K562 (cell line): ENCODE measurements around the gene RABL6. TPM values are rescaled to one million over a fixed set of nuclear protein-coding genes. Genes with fewer than 3 reads are reported as not detected.

Experiments used
- CBX3 ChIP-seq, 2 experiments: IDR thresholded peaks; 1 replicate in 1 of 2; 2 replicates in 1 of 2; pipeline ENCODE4 v1.6.1; 2012; ENCODE audit warnings: inconsistent platforms in 2 of 2, low read length in 2 of 2, borderline replicate concordance in 1 of 2, control low read depth in 1 of 2
- EP300 ChIP-seq: IDR thresholded peaks from 2 replicates; pipeline ENCODE4 v1.6.1; 2012; ENCODE audit warnings: low read length, improper control_type of control experiment
- KDM5B ChIP-seq: fragments of 200-600 bp; sonication (generic); IDR thresholded peaks from 2 replicates; pipeline ENCODE4 v1.6.1; 2012; ENCODE audit warnings: low read depth, mild to moderate bottlenecking, moderate library complexity, low read length, control low read depth, inconsistent platforms; ENCODE audit not compliant: insufficient replicate concordance
- NRF1 ChIP-seq, 2 experiments: fragments of 450-650 bp; IDR thresholded peaks in 1 of 2; conservative IDR thresholded peaks in 1 of 2; 2 replicates each; pipeline ENCODE4 v1.6.1; 2014; ENCODE audit warnings: mild to moderate bottlenecking in 2 of 2
- POLR2A ChIP-seq: fragments of 450-650 bp; conservative IDR thresholded peaks from 2 replicates; pipeline ENCODE4 v1.6.1; 2016
- SMARCA4 ChIP-seq: fragments of 450-650 bp; IDR thresholded peaks from 2 replicates; pipeline ENCODE4 v1.6.1; 2016
- TAL1 ChIP-seq: fragments of 450-650 bp; IDR thresholded peaks from 2 replicates; pipeline ENCODE4 v1.6.1; 2016; ENCODE audit warnings: mild to moderate bottlenecking
- polyA plus RNA-seq, 8 experiments: library from polyadenylated mRNA; depleted of rRNA in 4 of 8; stranded (reverse) in 5 of 8; unstranded in 3 of 8; fragments of >200 nt; fragmentation: Nextera tagmentation in 2 of 8; fragmentation: Illumina TruSeq in 1 of 8; extraction: Ambion mirVana in 2 of 8; extraction: Trizol in 1 of 8; gene quantifications; 2 replicates each; pipeline versions ENCODE4 v1.2.1 to v1.2.3, GENCODE V29; 2011 to 2014; ENCODE audit warnings: inconsistent platforms in 1 of 8, missing spikeins in 1 of 8
- total RNA-seq, 7 experiments: library from RNA; depleted of rRNA in 6 of 7; stranded (reverse); fragments of >200 nt in 6 of 7; fragmentation: Illumina TruSeq in 2 of 7; extraction: Trizol in 2 of 7; gene quantifications; 2 replicates each; pipeline versions ENCODE4 v1.2.1 to v1.2.3, GENCODE V29; 2011 to 2021; ENCODE audit warnings: low replicate concordance in 1 of 7
- TF ChIP-seq, protein P1 (sequence below), 2 experiments: fragments of 450-650 bp in 1 of 2; sonication (generic) in 1 of 2; formaldehyde crosslinking in 1 of 2; IDR thresholded peaks; 2 replicates each; pipeline versions ENCODE4 v1.7.1 to v1.9.0; 2016 to 2022; ENCODE audit warnings: inconsistent platforms in 1 of 2, mild to moderate bottlenecking in 1 of 2, missing genetic modification reagents in 1 of 2
- TF ChIP-seq, protein P2 (sequence below): fragments of 450-650 bp; IDR thresholded peaks from 2 replicates; pipeline ENCODE4 v1.6.1; 2014; ENCODE audit warnings: low read depth, mild to moderate bottlenecking, moderate library complexity, borderline replicate concordance
- TF ChIP-seq, protein P3 (sequence below), 2 experiments: fragments of 450-650 bp; conservative IDR thresholded peaks; 2 replicates each; pipeline ENCODE4 v1.6.1; 2017; ENCODE audit warnings: mild to moderate bottlenecking in 2 of 2, moderate library complexity in 2 of 2
- TF ChIP-seq, protein P4 (sequence below), 2 experiments: fragments of 450-650 bp; IDR thresholded peaks; 2 replicates each; pipeline ENCODE4 v1.6.1; 2018; ENCODE audit warnings: mild to moderate bottlenecking in 2 of 2, low read depth in 1 of 2; ENCODE audit not compliant: partially characterized antibody in 2 of 2

The RABL6 gene
- total and polyA plus RNA-seq, 9 of the 15 experiments (the other 6 are each of a cell fraction or from before 2014, with no cell fraction given): 5.6 to 181 (median 84.5) TPM

DNA sequence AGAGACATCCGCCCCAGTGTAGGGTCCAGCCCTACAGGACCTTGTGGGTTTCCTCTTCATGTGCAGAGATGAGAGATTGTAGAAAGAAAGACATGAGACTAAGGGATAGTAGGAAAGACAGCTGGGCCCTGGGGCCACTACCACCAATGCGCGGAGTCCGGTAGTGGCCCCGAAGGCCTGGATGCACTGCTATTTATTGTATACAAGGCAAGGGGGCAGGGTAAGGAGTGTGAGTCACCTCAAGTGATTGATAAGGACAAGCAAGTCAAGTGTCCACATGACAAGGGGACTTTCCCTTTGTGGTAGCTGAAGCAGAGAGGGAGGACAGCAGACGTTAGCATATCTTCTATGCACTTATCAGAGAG is 22.8 kb upstream of the RABL6 start (continued):
- TF ChIP-seq, protein P1, sequence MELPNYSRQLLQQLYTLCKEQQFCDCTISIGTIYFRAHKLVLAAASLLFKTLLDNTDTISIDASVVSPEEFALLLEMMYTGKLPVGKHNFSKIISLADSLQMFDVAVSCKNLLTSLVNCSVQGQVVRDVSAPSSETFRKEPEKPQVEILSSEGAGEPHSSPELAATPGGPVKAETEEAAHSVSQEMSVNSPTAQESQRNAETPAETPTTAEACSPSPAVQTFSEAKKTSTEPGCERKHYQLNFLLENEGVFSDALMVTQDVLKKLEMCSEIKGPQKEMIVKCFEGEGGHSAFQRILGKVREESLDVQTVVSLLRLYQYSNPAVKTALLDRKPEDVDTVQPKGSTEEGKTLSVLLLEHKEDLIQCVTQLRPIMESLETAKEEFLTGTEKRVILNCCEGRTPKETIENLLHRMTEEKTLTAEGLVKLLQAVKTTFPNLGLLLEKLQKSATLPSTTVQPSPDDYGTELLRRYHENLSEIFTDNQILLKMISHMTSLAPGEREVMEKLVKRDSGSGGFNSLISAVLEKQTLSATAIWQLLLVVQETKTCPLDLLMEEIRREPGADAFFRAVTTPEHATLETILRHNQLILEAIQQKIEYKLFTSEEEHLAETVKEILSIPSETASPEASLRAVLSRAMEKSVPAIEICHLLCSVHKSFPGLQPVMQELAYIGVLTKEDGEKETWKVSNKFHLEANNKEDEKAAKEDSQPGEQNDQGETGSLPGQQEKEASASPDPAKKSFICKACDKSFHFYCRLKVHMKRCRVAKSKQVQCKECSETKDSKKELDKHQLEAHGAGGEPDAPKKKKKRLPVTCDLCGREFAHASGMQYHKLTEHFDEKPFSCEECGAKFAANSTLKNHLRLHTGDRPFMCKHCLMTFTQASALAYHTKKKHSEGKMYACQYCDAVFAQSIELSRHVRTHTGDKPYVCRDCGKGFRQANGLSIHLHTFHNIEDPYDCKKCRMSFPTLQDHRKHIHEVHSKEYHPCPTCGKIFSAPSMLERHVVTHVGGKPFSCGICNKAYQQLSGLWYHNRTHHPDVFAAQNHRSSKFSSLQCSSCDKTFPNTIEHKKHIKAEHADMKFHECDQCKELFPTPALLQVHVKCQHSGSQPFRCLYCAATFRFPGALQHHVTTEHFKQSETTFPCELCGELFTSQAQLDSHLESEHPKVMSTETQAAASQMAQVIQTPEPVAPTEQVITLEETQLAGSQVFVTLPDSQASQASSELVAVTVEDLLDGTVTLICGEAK (IDR thresholded peaks at IDR 0.05): 0 out of 2 replicates have a peak, but pooled peaks have one; percentile 38
- TF ChIP-seq, protein P1 (CRISPR knock-in tag; IDR thresholded peaks at IDR 0.05): no peak
- TF ChIP-seq CBX3 (IDR thresholded peaks at IDR 0.05; ENCODE audit: borderline replicate concordance in 1 of 2, low read length in 2 of 2) (0 out of 3 replicates have a peak, but pooled peaks of 1 of the 2 experiments have one; percentile 30), POLR2A (peak; percentile 56), NRF1 (conservative IDR thresholded peaks at IDR 0.05 in 1 of 2, IDR thresholded peaks at IDR 0.05 in 1 of 2) (peak; percentile 14 to 27; a peak in 1 of 4 replicates), EP300 (peak; percentile 51), SMARCA4 (peak; percentile 71), TAL1 (0 out of 2 replicates have a peak, but pooled peaks have one; percentile 29), KDM5B (peak; percentile 81)
- TF ChIP-seq, protein P2, sequence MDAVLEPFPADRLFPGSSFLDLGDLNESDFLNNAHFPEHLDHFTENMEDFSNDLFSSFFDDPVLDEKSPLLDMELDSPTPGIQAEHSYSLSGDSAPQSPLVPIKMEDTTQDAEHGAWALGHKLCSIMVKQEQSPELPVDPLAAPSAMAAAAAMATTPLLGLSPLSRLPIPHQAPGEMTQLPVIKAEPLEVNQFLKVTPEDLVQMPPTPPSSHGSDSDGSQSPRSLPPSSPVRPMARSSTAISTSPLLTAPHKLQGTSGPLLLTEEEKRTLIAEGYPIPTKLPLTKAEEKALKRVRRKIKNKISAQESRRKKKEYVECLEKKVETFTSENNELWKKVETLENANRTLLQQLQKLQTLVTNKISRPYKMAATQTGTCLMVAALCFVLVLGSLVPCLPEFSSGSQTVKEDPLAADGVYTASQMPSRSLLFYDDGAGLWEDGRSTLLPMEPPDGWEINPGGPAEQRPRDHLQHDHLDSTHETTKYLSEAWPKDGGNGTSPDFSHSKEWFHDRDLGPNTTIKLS: peak; percentile 36; the same call in 1 of the 2 replicates
- TF ChIP-seq, protein P3, sequence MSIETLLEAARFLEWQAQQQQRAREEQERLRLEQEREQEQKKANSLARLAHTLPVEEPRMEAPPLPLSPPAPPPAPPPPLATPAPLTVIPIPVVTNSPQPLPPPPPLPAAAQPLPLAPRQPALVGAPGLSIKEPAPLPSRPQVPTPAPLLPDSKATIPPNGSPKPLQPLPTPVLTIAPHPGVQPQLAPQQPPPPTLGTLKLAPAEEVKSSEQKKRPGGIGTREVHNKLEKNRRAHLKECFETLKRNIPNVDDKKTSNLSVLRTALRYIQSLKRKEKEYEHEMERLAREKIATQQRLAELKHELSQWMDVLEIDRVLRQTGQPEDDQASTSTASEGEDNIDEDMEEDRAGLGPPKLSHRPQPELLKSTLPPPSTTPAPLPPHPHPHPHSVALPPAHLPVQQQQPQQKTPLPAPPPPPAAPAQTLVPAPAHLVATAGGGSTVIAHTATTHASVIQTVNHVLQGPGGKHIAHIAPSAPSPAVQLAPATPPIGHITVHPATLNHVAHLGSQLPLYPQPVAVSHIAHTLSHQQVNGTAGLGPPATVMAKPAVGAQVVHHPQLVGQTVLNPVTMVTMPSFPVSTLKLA (conservative IDR thresholded peaks at IDR 0.05): peak; percentile 39 to 67; a peak in 3 of 4 replicates
- TF ChIP-seq, protein P4, sequence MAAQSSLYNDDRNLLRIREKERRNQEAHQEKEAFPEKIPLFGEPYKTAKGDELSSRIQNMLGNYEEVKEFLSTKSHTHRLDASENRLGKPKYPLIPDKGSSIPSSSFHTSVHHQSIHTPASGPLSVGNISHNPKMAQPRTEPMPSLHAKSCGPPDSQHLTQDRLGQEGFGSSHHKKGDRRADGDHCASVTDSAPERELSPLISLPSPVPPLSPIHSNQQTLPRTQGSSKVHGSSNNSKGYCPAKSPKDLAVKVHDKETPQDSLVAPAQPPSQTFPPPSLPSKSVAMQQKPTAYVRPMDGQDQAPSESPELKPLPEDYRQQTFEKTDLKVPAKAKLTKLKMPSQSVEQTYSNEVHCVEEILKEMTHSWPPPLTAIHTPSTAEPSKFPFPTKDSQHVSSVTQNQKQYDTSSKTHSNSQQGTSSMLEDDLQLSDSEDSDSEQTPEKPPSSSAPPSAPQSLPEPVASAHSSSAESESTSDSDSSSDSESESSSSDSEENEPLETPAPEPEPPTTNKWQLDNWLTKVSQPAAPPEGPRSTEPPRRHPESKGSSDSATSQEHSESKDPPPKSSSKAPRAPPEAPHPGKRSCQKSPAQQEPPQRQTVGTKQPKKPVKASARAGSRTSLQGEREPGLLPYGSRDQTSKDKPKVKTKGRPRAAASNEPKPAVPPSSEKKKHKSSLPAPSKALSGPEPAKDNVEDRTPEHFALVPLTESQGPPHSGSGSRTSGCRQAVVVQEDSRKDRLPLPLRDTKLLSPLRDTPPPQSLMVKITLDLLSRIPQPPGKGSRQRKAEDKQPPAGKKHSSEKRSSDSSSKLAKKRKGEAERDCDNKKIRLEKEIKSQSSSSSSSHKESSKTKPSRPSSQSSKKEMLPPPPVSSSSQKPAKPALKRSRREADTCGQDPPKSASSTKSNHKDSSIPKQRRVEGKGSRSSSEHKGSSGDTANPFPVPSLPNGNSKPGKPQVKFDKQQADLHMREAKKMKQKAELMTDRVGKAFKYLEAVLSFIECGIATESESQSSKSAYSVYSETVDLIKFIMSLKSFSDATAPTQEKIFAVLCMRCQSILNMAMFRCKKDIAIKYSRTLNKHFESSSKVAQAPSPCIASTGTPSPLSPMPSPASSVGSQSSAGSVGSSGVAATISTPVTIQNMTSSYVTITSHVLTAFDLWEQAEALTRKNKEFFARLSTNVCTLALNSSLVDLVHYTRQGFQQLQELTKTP (IDR thresholded peaks at IDR 0.05; ENCODE audit: low read depth in 1 of 2, partially characterized antibody in 2 of 2): peak in 1 of 2 experiments; percentile 41
